Chondrocyte (in vitro differentiated cells): ENCODE results near the gene RMDN3. TPM values are rescaled to one million over a fixed set of nuclear protein-coding genes. Genes with fewer than 3 reads are reported as not detected.
A peak's percentile ranks its signal among the peaks of the same experiment; 100 is the strongest.

Source experiments
- DNase-seq: peaks from one replicate; pipeline ENCODE4 v3.0.0; 2021; ENCODE audit warnings: mixed read lengths, low spot score
- H3K27ac Mint-ChIP-seq: one replicate; pipeline ENCODE4 v1.8.0; 2021; ENCODE audit warnings: mild to moderate bottlenecking, moderate library complexity, mixed read lengths; ENCODE audit not compliant: unreplicated experiment
- H3K27me3 Mint-ChIP-seq: 2 replicates; pipeline ENCODE4 v1.8.0; 2021; ENCODE audit warnings: low read depth, mixed read lengths
- H3K36me3 Mint-ChIP-seq: 2 replicates; pipeline ENCODE4 v1.8.0; 2021; ENCODE audit warnings: low read depth, mixed read lengths
- H3K4me1 Mint-ChIP-seq: 2 replicates; pipeline ENCODE4 v1.8.0; 2021; ENCODE audit warnings: low read depth, mild to moderate bottlenecking, mixed read lengths
- H3K4me3 Mint-ChIP-seq: one replicate; pipeline ENCODE4 v1.8.0; 2021; ENCODE audit warnings: mild to moderate bottlenecking, moderate library complexity, mixed read lengths; ENCODE audit not compliant: unreplicated experiment
- H3K9me3 Mint-ChIP-seq: 2 replicates; pipeline ENCODE4 v1.8.0; 2021; ENCODE audit warnings: low read depth, mixed read lengths
- CTCF ChIP-seq: fragments of 200-600 bp; sonication (generic); IDR thresholded peaks from 2 replicates; pipeline ENCODE4 v1.5.0; 2021; ENCODE audit warnings: antibody characterized with exemption, mild to moderate bottlenecking, moderate library complexity
- total RNA-seq: library from RNA; stranded (reverse); gene quantifications from 3 replicates; pipeline ENCODE4 v1.2.1, GENCODE V29; 2021

RMDN3 gene
- total RNA-seq, 1 donor from 2014 or later = 30.1 TPM

GRCh38 chr15:40747685-40748631, 7.1 kb downstream of the RMDN3 start:
- peaks cover 12% of the 10 kb centered on the region for H3K4me1 Mint-ChIP-seq
- H3K36me3 Mint-ChIP-seq = peaks cover 13% of the 10 kb centered on the region
- H3K27me3 Mint-ChIP-seq = no peaks in the 10 kb centered on the region
- no peak overlapping the region for H3K27ac Mint-ChIP-seq
- DNase-seq = no peak
- no peak overlapping the region for H3K4me3 Mint-ChIP-seq
- H3K9me3 Mint-ChIP-seq = no peaks in the 10 kb centered on the region
- no peak for TF ChIP-seq CTCF

DNA sequence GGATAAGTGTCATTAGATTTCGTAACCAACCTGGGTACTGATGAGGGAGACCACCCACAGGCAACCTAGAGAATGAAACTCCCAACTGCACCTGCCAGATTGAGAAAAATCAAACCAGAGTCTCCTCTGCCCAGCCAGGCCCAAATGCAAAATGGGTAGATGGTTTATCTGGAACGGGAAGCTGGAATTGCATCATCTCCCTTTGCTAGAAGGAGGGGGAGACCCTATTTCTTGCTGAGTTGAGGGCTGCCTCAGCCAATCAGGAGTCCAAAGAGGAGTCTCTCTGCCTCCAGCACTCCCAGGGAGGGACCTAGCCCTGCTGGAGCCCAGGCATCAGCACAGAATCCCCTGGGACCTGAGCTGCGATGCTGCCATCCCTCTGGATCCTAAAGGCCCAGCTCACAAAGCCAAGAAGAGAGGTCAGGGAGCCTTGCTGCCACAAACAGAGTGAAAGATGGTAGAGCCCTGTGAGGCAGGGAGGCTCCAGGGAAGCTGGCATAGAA, 8.1 kb downstream of the RMDN3 start:
- Mint-ChIP-seq H3K4me3 (no peak overlapping the region), H3K36me3 (peaks cover 15% of the 10 kb centered on the region), H3K9me3 (no peaks in the 10 kb centered on the region), H3K4me1 (peaks cover 7% of the 10 kb centered on the region), H3K27ac (peak overlapping the region; percentile 45), H3K27me3 (no peaks in the 10 kb centered on the region)
- DNase-seq = no peak
- no peak for TF ChIP-seq CTCF

DNA sequence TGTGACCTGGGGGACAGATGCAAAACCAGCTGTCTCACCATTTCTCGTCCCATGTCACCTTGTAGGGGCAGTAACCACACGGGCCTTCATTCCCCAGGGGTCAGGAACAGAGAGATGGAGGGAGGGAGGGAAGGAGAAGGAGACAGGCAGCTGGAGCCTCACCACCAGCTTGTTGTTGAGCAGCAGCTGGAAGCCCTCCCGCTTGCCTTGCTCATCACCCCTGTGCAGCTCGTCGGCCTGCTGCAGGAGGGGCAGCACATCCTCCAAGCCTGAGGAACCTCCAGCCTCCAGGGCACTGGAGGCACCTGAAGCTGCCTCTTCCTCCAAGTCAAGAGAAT, 10.3 kb downstream of the RMDN3 start:
- Mint-ChIP-seq H3K9me3 (no peaks in the 10 kb centered on the region), H3K27me3 (no peaks in the 10 kb centered on the region), H3K4me3 (no peak overlapping the region), H3K36me3 (peaks cover 15% of the 10 kb centered on the region), H3K4me1 (peaks cover 7% of the 10 kb centered on the region), H3K27ac (no peak overlapping the region)
- TF ChIP-seq CTCF = no peak
- no peak for DNase-seq

DNA sequence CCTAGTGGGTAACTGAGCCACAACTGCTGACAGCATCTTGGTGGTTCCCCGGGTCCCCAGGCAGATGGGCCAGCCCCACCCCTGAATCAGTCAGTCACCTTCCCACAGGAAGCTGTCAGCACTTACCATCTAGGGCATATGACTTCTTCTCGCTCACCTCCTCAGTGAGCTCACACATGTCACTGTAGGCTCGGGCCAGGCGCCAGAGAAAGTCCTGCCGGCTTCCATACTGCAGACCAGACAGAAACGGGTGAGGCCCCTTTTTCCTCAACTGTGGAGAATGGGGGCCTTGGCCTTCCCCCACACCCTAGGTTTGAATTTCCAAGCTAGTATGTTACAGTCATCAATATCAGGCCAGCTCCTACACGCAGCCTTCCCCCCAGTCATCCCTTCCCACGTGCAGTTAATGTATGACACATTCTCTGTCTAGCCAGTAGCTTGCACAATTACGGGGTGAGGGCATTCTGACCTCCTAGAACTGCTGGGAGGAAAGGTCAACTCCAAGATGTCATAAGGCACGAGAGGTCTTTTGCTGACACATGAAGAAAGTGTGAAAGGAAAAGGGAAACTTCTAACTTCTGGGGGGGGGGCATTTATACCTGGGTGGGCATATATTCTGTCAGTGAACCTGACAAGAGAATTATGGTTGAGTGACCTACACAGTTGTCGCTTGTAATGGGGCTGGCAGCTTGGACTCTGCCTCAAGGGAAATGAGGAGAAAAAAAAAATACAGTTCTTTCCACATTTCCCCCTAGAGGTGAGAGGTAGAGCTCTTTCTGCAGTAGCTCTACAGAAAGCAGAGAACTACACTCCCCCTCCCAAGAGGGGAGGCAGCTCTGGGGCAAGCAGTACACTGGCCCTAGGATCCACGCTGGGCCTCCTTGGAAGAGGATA, 10.9 kb downstream of the RMDN3 start:
- Mint-ChIP-seq H3K36me3 (peaks cover 16% of the 10 kb centered on the region), H3K27me3 (no peaks in the 10 kb centered on the region), H3K9me3 (no peaks in the 10 kb centered on the region), H3K4me3 (no peak overlapping the region), H3K4me1 (peaks cover 7% of the 10 kb centered on the region), H3K27ac (peak overlapping the region; percentile 45)
- no peak for TF ChIP-seq CTCF
- no peak for DNase-seq

DNA sequence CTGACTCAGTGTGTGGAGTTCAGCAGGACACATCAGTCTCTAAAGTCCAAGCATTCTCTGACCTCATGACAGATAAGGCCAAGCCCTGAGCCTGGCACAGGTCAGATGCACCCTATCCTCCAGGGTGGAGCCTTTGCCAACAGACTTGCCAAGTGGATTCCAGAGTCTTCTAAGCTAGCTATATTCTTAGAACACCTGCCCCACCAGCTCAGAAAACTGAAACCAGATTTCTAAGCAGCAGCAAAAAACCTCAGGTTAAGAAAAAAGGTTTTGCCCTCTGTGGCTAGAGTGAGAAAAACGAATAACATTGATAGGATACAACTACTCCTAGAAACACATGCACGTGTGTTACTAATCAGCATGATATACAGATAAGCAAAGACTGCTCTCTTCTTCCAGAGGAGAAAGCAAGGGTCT, 11.6 kb downstream of the RMDN3 start:
- peak overlapping the region; percentile 45 for H3K27ac Mint-ChIP-seq
- H3K9me3 Mint-ChIP-seq = no peaks in the 10 kb centered on the region
- no peaks in the 10 kb centered on the region for H3K27me3 Mint-ChIP-seq
- H3K4me1 Mint-ChIP-seq = peaks cover 7% of the 10 kb centered on the region
- no peak for TF ChIP-seq CTCF
- H3K4me3 Mint-ChIP-seq = no peak overlapping the region
- peaks cover 16% of the 10 kb centered on the region for H3K36me3 Mint-ChIP-seq
- DNase-seq = no peak
